NCI-H748 (cell line): ENCODE results near the gene VPS9D1.
"Not testable (repeated sequence)": the region's sequence is repeated elsewhere in the genome, so short reads cannot be mapped to it uniquely, and the experiment has no call there.

Experiments used
- DNase-seq: peaks from one replicate; lab custom pipeline; 2025; ENCODE audit not compliant: unreplicated experiment; lab: John Stamatoyannopoulos, UW

Gene VPS9D1

GRCh38 chr16:89695086-89695874 lies 25.4 kb downstream of the VPS9D1 start:
- DNase-seq, result no peak

GRCh38 chr16:89694784-89695085 lies 26.0 kb downstream of the VPS9D1 start:
- not testable (repeated sequence) for DNase-seq

- no peak for DNase-seq
These were observed 26.5 kb downstream of the VPS9D1 start for GRCh38 chr16:89693931-89694783.

GRCh38 chr16:89693289-89693731 lies 27.4 kb downstream of the VPS9D1 start:
- no peak for DNase-seq

- DNase-seq, result no peak
These were observed 28.6 kb downstream of the VPS9D1 start for GRCh38 chr16:89691986-89692569.

GRCh38 chr16:89691231-89691985 lies 29.3 kb downstream of the VPS9D1 start:
- DNase-seq, result no peak

- no peak for DNase-seq
These were observed 30.3 kb downstream of the VPS9D1 start for GRCh38 chr16:89690392-89690901.

GRCh38 chr16:89689621-89690020 lies 31.1 kb downstream of the VPS9D1 start:
- DNase-seq, result not testable (repeated sequence)

GRCh38 chr16:89689142-89689541 lies 31.6 kb downstream of the VPS9D1 start:
- no peak for DNase-seq

GRCh38 chr16:89688395-89688794 lies 32.3 kb downstream of the VPS9D1 start:
- DNase-seq, result no peak

- peak; percentile 72 for DNase-seq
These were observed 33.4 kb downstream of the VPS9D1 start for GRCh38 chr16:89687092-89687940.

GRCh38 chr16:89686520-89687091 lies 34.1 kb downstream of the VPS9D1 start, which contains the start of gene CDK10:
Gene CDK10 (plus strand): TSS chr16:89686689. CDS start chr16:89686711, 22 bp downstream.
- DNase-seq, result peak; percentile 90

GRCh38 chr16:89685916-89686315 lies 34.8 kb downstream of the VPS9D1 start:
- DNase-seq, result no peak

GRCh38 chr16:89678258-89678657 lies 42.4 kb downstream of the VPS9D1 start:
- DNase-seq, result no peak

GRCh38 chr16:89672177-89672941 lies 48.3 kb downstream of the VPS9D1 start:
- no peak for DNase-seq

- DNase-seq, result not testable (repeated sequence)
These were observed 49.1 kb downstream of the VPS9D1 start for GRCh38 chr16:89671565-89671964.

- DNase-seq, result no peak
These were observed 49.9 kb downstream of the VPS9D1 start for GRCh38 chr16:89670496-89671431.

- no peak for DNase-seq
These were observed 50.9 kb downstream of the VPS9D1 start for GRCh38 chr16:89669755-89670154.
